GM21360 (cell line): ENCODE measurements around the gene POU6F1.
"Not testable (repeated sequence)": the region's sequence is repeated elsewhere in the genome, so short reads cannot be mapped to it uniquely, and the experiment has no call there.

Source experiments
- ATAC-seq: cut with Tn5 transposase; IDR thresholded peaks from one replicate; pipeline ENCODE4 v1.9.1; 2021; ENCODE audit warnings: mild to moderate bottlenecking, moderate library complexity; ENCODE audit not compliant: unreplicated experiment

Gene POU6F1

GRCh38 chr12:51227962-51228361 lies 10.1 kb upstream of the POU6F1 start:
- ATAC-seq: no peak

- not testable (repeated sequence) for ATAC-seq
Measured at GRCh38 chr12:51227112-51227511, 9.2 kb upstream of the POU6F1 start.

GRCh38 chr12:51225771-51226170 lies 7.9 kb upstream of the POU6F1 start:
- ATAC-seq: no peak

- ATAC-seq: no peak
Measured at GRCh38 chr12:51225234-51225633, 7.4 kb upstream of the POU6F1 start.

- no peak for ATAC-seq
Measured at GRCh38 chr12:51224625-51225024, 6.8 kb upstream of the POU6F1 start.

- ATAC-seq: no peak
Measured at GRCh38 chr12:51222461-51222860, 4.6 kb upstream of the POU6F1 start.

- ATAC-seq: not testable (repeated sequence)
Measured at GRCh38 chr12:51219857-51220256, 2.0 kb upstream of the POU6F1 start.

GRCh38 chr12:51219322-51219721 lies 1.5 kb upstream of the POU6F1 start:
- no peak for ATAC-seq

GRCh38 chr12:51218607-51219161 lies 822 bp upstream of the POU6F1 start:
- no peak for ATAC-seq

- ATAC-seq: peak; percentile 38
Measured at GRCh38 chr12:51217133-51217967, 512 bp downstream of the POU6F1 start.

- ATAC-seq: no peak
Measured at GRCh38 chr12:51216642-51217041, 1.2 kb downstream of the POU6F1 start.

- no peak for ATAC-seq
Measured at GRCh38 chr12:51214895-51215294, 3.0 kb downstream of the POU6F1 start.

GRCh38 chr12:51210690-51211395 lies 7.0 kb downstream of the POU6F1 start:
- no peak for ATAC-seq

GRCh38 chr12:51209259-51209658 lies 8.6 kb downstream of the POU6F1 start:
- no peak for ATAC-seq

GRCh38 chr12:51208016-51208660 lies 9.7 kb downstream of the POU6F1 start:
- no peak for ATAC-seq

GRCh38 chr12:51205350-51205749 lies 12.5 kb downstream of the POU6F1 start:
- no peak for ATAC-seq

GRCh38 chr12:51202718-51203117 lies 15.1 kb downstream of the POU6F1 start:
- no peak for ATAC-seq

- ATAC-seq: no peak
Measured at GRCh38 chr12:51200806-51201205, 17.1 kb downstream of the POU6F1 start.

GRCh38 chr12:51200156-51200555 lies 17.7 kb downstream of the POU6F1 start:
- ATAC-seq: no peak

- ATAC-seq: no peak
Measured at GRCh38 chr12:51199366-51199945, 18.4 kb downstream of the POU6F1 start.
